Muscle layer of duodenum (tissue), 2 donors: Measurements from ENCODE around the gene KRT36.

Experiments
- H3K27ac ChIP-seq: one replicate; pipeline ENCODE4 v1.7.0; 2013; ENCODE audit warnings: mild to moderate bottlenecking, low read length
- H3K27me3 ChIP-seq: one replicate; pipeline ENCODE4 v1.7.0; 2013; ENCODE audit warnings: low read depth, mild to moderate bottlenecking, control low read depth, low read length
- H3K36me3 ChIP-seq, 2 donors: one replicate each; pipeline ENCODE4 v1.7.0; 2013; ENCODE audit warnings: low read length in 2 of 2, control low read depth in 1 of 2, mild to moderate bottlenecking in 1 of 2; ENCODE audit not compliant: insufficient read depth in 2 of 2, control insufficient read depth in 1 of 2
- H3K4me1 ChIP-seq, 2 donors: one replicate each; pipeline ENCODE4 v1.7.0; 2013; ENCODE audit warnings: low read length in 2 of 2, mild to moderate bottlenecking in 2 of 2, control low read depth in 1 of 2, moderate library complexity in 1 of 2; ENCODE audit not compliant: insufficient read depth in 2 of 2, control insufficient read depth in 1 of 2
- H3K4me3 ChIP-seq, 2 donors: one replicate each; pipeline ENCODE4 v1.7.0; 2013; ENCODE audit warnings: low read length in 2 of 2, low read depth in 1 of 2, mild to moderate bottlenecking in 1 of 2
- H3K9me3 ChIP-seq, 2 donors: one replicate each; pipeline ENCODE4 v1.7.0; 2013; ENCODE audit warnings: low read length in 2 of 2, control low read depth in 1 of 2, mild to moderate bottlenecking in 1 of 2; ENCODE audit not compliant: control insufficient read depth in 1 of 2
- donor health status: healthy.

KRT36 gene

DNA sequence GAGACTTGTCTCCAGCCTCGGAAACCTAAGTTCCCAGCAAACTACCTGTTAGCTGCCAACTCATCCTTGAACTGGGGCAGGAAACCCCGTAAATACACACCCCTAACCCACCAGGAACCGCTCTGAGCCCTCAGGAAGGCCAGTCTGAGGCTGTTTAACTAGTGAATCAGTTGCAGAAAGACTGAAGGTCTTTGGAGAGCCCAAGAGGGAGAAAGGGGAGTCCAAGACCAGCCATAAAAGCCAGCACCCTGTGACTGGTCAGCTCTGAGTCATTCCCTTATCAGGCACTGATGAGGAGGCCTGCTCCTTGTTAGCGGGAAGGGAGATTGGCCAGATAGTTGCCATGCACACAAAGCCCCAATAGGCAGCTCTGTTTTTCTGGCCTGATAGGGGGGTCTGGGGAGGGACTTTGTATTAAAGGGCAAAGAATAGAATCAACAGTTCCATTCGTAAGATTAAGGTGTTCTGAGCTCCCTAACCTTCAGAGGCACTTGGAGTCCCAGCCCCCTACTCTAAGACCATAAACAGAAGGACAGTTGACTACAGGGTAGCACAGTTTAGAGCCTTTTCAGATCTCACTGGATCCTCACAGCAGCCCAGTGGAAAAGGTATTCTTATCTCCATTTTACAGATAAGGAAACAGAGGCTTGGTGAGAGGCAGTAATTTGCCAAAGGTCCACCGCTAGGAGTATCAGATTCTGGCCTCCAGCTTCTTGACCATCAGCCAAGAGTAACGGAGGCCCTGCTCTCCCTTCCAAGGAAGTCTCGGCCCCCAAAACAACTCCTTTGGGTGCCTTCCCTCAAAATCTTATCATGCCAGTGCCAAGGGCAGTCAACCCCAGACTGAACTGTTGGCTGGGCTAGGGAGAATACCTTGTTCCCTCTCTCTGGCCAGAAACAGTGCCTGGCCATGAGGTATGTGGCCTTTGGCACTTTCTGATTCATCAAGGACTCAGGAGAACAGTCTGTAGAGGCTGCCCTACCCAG lies 40.6 kb upstream of the KRT36 start:
- H3K27ac ChIP-seq = peak overlapping the region; percentile 37
- no peaks in the 10 kb centered on the region for H3K36me3 ChIP-seq
- H3K4me1 ChIP-seq = peaks cover 0 to 11% of the 10 kb centered on the region in 2 donors
- H3K4me3 ChIP-seq = no peak overlapping the region
- no peaks in the 10 kb centered on the region for H3K9me3 ChIP-seq
- peaks cover 26% of the 10 kb centered on the region for H3K27me3 ChIP-seq

GRCh38 chr17:41529491-41529915 lies 39.8 kb upstream of the KRT36 start:
- H3K4me3 ChIP-seq = no peak overlapping the region
- peaks cover 24% of the 10 kb centered on the region for H3K27me3 ChIP-seq
- H3K9me3 ChIP-seq = no peaks in the 10 kb centered on the region
- H3K4me1 ChIP-seq = peaks cover 0 to 11% of the 10 kb centered on the region in 2 donors
- H3K36me3 ChIP-seq = no peaks in the 10 kb centered on the region
- peak overlapping the region; percentile 37 for H3K27ac ChIP-seq

DNA sequence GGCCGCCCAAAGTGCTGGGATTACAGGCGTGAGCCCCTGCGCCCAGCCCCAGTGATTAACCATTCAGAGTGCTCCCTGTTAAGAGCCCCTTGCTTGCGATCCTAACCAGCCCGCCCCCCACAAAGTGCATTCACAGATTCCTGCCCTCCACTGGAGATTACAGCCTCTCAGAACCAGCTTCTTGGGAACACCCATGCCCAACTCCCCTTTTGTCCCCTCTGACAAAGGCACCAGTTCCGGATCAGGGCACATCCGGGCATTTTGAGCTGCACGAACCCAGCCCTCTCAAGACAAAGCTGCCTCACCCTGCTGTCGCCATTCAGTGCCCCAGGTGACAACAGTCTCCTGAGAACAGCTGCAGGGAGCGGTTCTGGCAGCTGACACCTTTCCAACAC lies 39.2 kb upstream of the KRT36 start:
- no peaks in the 10 kb centered on the region for H3K9me3 ChIP-seq
- peaks cover 0 to 11% of the 10 kb centered on the region in 2 donors for H3K4me1 ChIP-seq
- no peaks in the 10 kb centered on the region for H3K36me3 ChIP-seq
- H3K27me3 ChIP-seq = peaks cover 24% of the 10 kb centered on the region
- H3K4me3 ChIP-seq = no peak overlapping the region
- H3K27ac ChIP-seq = peak overlapping the region; percentile 37

- Histone ChIP-seq H3K27me3 (peaks cover 24% of the 10 kb centered on the region), H3K27ac (peak overlapping the region; percentile 69), H3K36me3 (no peaks in the 10 kb centered on the region), H3K4me3 (peak overlapping the region; percentile 46 to 51), H3K4me1 (peaks cover 6 to 11% of the 10 kb centered on the region in 2 donors), H3K9me3 (no peaks in the 10 kb centered on the region)
These were observed 37.6 kb upstream of the KRT36 start for GRCh38 chr17:41527063-41528023.

- Histone ChIP-seq H3K9me3 (no peaks in the 10 kb centered on the region), H3K27ac (no peak overlapping the region)
These were observed 34.6 kb upstream of the KRT36 start for GRCh38 chr17:41524261-41524660.

GRCh38 chr17:41523787-41524186 lies 34.1 kb upstream of the KRT36 start:
- no peak overlapping the region for H3K4me3 ChIP-seq
- H3K27me3 ChIP-seq = peaks cover 16% of the 10 kb centered on the region
- no peak overlapping the region for H3K27ac ChIP-seq
- H3K36me3 ChIP-seq = no peaks in the 10 kb centered on the region
- peaks cover 6 to 11% of the 10 kb centered on the region in 2 donors for H3K4me1 ChIP-seq
- no peaks in the 10 kb centered on the region for H3K9me3 ChIP-seq

More at GRCh38 chr17:41524261-41524660, 34.6 kb upstream of the KRT36 start:
- peaks cover 6 to 11% of the 10 kb centered on the region in 2 donors for H3K4me1 ChIP-seq
- peaks cover 19% of the 10 kb centered on the region for H3K27me3 ChIP-seq
- no peak overlapping the region for H3K4me3 ChIP-seq
- no peaks in the 10 kb centered on the region for H3K36me3 ChIP-seq

DNA sequence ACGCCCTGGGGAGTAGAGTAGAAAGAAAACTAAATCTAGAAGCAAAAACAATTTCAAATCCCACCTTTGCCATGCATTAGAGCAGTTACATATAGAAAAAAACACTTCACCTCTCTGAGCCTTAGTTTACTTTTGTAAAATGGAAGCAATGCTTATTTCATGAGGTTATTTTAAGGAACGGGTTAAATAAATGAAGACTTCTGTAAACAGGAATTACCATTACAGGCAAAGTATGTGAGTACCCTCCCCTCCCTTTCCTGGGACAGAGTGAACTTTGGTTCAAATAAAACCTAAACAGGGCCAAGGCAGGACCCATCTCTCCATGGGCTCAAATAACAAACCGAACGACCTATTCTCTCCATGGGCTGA lies 33.5 kb upstream of the KRT36 start:
- Histone ChIP-seq H3K27ac (no peak overlapping the region), H3K9me3 (no peaks in the 10 kb centered on the region), H3K4me1 (peaks cover 6 to 8% of the 10 kb centered on the region in 2 donors), H3K4me3 (no peak overlapping the region), H3K27me3 (peaks cover 12% of the 10 kb centered on the region), H3K36me3 (no peaks in the 10 kb centered on the region)

- H3K36me3 ChIP-seq = no peaks in the 10 kb centered on the region
- no peaks in the 10 kb centered on the region for H3K9me3 ChIP-seq
- H3K27ac ChIP-seq = no peak overlapping the region
- peaks cover 2 to 6% of the 10 kb centered on the region in 2 donors for H3K4me1 ChIP-seq
- peaks cover 9% of the 10 kb centered on the region for H3K27me3 ChIP-seq
- no peak overlapping the region for H3K4me3 ChIP-seq
These were observed 32.9 kb upstream of the KRT36 start for GRCh38 chr17:41522301-41523224.

DNA sequence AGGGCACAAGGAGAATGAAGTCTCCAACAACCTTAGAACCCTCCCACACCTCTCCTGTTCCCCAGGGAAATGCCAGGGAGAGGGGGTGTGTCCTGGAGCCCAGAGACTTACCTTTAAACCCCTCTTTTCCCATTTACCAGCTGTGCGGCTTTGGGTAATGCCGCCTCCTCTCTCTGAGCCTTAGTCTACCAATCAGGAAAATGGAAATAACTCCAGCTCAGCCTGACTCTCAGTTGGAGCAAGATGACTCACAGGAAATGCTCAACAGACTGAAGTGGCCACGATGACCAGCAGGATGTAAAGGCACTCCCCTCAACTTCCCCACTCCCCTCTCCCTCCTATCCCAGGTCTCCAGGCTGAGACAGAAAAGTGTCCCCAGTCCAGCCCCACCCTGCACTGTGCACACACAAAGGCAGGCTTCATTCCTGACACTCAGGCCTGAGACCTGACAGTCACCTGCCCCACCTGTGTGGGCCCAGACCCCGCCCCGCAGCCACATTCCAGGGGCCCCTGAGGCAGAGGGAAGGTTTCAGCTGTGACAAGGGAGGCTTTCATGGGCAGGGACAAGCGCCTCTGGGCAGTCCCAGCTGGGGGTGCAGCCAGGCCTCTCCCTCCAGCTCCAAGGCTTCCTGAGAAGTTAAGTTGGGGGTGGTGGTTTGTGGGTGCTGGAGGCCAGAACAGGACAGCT lies 32.0 kb upstream of the KRT36 start:
- Histone ChIP-seq H3K4me3 (no peak overlapping the region), H3K27ac (no peak overlapping the region), H3K36me3 (no peaks in the 10 kb centered on the region), H3K4me1 (peaks cover 0 to 6% of the 10 kb centered on the region in 2 donors), H3K27me3 (peaks cover 1% of the 10 kb centered on the region), H3K9me3 (no peaks in the 10 kb centered on the region)
